Measurements from ENCODE around the gene EPHA1. TPM values are rescaled to one million over a fixed set of nuclear protein-coding genes. Genes with fewer than 3 reads are reported as not detected.

EPHA1 gene
- total RNA-seq, 3 donors from 2014 or later: 9.1 to 19.6 (median 18.9) TPM

DNA sequence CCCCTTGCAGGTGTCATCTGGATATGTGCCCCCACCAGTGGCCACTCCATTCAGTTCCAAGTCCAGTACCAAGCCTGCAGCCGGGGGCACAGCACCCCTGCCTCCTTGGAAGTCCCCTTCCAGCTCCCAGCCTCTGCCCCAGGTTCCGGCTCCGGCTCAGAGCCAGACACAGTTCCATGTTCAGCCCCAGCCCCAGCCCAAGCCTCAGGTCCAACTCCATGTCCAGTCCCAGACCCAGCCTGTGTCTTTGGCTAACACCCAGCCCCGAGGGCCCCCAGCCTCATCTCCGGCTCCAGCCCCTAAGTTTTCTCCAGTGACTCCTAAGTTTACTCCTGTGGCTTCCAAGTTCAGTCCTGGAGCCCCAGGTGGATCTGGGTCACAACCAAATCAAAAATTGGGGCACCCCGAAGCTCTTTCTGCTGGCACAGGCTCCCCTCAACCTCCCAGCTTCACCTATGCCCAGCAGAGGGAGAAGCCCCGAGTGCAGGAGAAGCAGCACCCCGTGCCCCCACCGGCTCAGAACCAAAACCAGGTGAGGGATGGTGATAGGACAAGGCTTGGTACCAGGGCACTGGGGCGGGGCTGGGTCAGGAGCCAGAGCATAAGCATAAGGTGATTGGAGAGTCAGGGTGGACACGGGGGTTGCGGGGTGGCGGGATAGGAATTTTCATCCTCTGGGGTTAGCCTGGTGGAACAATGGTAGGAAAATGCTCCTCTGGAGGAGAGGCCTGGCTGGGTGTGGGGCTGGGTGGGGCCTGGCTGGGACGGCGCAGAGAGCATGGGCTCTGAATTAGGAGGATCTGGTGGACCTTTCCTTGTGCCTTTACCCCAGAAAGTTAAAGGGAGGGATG, 25.6 kb downstream of the EPHA1 start:
- TF ChIP-seq, protein P1, sequence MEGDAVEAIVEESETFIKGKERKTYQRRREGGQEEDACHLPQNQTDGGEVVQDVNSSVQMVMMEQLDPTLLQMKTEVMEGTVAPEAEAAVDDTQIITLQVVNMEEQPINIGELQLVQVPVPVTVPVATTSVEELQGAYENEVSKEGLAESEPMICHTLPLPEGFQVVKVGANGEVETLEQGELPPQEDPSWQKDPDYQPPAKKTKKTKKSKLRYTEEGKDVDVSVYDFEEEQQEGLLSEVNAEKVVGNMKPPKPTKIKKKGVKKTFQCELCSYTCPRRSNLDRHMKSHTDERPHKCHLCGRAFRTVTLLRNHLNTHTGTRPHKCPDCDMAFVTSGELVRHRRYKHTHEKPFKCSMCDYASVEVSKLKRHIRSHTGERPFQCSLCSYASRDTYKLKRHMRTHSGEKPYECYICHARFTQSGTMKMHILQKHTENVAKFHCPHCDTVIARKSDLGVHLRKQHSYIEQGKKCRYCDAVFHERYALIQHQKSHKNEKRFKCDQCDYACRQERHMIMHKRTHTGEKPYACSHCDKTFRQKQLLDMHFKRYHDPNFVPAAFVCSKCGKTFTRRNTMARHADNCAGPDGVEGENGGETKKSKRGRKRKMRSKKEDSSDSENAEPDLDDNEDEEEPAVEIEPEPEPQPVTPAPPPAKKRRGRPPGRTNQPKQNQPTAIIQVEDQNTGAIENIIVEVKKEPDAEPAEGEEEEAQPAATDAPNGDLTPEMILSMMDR (IDR thresholded peaks at IDR 0.05): no peak
- Histone ChIP-seq H3K4me1 (ENCODE audit: low read depth) (peaks cover 32% of the 10 kb centered on the region), H3K36me3 (ENCODE audit: low read depth) (no peaks in the 10 kb centered on the region), H3K9me3 (no peaks in the 10 kb centered on the region), H3K4me3 (no peak overlapping the region)
- peak in 1 of 3 donors; percentile 34 for DNase-seq
- ATAC-seq: no peak
- intact Hi-C loops (cut with DNase I, micrococcal nuclease): no loop called here

DNA sequence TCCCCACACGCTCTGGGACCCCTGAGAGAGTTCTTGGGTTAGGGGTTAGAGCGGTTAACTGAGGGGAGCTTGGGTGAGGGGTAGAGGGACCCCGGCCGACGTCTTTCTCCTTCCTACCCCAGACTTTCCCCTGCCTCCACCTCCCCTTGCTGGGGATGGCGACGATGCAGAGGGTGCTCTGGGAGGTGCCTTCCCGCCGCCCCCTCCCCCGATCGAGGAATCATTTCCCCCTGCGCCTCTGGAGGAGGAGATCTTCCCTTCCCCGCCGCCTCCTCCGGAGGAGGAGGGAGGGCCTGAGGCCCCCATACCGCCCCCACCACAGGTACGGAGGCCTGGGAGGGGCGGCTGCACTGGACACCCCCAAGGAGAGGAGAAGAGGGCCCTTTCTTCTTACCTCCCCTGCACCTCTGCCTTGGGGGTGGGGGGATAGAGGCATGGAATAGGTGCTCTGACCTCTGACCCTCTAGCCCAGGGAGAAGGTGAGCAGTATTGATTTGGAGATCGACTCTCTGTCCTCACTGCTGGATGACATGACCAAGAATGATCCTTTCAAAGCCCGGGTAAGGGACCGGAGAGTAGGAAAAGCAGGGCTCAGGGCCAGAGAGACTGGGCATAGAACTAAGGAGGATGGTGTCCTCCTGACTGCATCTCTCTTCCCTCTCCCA, 26.4 kb downstream of the EPHA1 start:
- TF ChIP-seq, protein P1 (IDR thresholded peaks at IDR 0.05): no peak
- DNase-seq (peak in 1 of 3 donors; percentile 52), ATAC-seq (no peak)
- H3K4me1 ChIP-seq (ENCODE audit: low read depth): peaks cover 32% of the 10 kb centered on the region
- no peaks in the 10 kb centered on the region for H3K9me3 ChIP-seq
- no peaks in the 10 kb centered on the region for H3K36me3 ChIP-seq (ENCODE audit: low read depth)
- intact Hi-C loops (cut with DNase I, micrococcal nuclease): no loop called here
- H3K4me3 ChIP-seq: peak overlapping the region; percentile 77

DNA sequence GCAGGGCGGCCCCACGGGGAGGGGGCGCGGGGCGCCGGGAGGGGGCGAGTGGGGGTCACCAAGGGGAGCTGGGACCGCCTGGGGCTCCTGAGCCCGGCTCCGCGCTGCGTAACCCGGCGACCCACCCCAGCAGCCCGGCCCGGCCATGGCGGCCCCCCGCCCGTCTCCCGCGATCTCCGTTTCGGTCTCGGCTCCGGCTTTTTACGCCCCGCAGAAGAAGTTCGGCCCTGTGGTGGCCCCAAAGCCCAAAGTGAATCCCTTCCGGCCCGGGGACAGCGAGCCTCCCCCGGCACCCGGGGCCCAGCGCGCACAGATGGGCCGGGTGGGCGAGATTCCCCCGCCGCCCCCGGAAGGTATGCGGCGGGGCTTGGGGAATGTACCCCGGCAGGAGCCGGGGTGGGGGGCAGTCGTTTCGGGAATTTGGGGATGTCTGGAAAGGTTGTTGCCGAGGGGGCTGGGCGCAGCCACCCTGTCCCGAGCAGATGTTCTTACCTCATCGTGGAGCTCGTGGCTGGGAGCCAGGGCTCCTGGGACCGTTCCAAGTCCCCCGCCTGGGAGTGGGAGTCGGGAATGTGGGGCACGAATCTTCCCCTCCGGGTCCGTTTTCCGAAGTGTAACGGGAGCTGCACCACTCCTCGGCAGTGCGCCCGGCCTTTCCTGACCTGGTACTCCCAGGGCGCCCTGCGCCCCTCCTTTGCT, 27.1 kb downstream of the EPHA1 start:
- Histone ChIP-seq H3K9me3 (no peaks in the 10 kb centered on the region), H3K4me3 (peak overlapping the region; percentile 77), H3K4me1 (ENCODE audit: low read depth) (peaks cover 32% of the 10 kb centered on the region), H3K36me3 (ENCODE audit: low read depth) (no peaks in the 10 kb centered on the region)
- DNase-seq: peak; percentile 72 to 84 (median 82)
- peak; percentile 0 for ATAC-seq
- TF ChIP-seq, protein P1 (IDR thresholded peaks at IDR 0.05): no peak
- intact Hi-C loops (cut with DNase I, micrococcal nuclease): no loop called here

DNA sequence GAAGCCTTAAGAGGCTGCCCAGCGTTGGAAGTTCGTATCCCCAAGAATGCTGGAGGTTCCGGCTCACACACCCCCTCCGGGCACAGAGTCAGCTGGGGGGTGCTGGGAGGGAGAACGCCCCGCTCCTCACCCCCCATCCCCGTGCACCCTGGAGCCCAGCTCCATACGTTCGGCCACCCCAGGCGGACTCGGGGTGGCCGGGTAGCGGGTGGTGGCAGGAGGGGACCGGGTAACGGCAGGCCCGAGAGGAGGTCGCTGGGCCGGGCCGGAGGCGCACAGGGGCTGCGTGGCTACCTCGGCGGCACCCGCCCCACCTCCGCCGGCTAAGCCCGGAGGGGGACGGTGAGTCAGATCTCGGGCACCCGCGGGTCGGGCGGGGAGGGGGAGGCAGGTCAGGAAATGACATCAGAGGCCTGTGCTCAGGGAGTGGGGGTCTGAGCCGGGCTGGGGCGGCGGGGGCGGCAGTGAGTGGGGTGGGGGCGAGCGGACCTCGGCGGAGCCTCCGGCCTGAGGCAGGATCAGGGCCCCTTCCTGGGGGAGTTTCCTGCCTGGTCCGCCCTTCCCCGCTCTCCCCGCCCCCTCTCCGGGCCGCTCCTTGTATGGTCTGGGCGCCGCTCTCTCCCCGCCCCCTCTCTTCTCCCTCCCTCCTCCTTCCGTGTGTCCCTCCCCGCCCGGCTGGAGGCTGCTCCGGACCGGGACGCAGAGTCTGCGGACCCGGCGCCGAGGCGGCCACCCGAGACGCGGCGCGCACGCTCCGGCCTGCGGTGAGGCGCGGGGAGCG, 27.8 kb downstream of the EPHA1 start, which contains the start of gene ZYX:
ZYX (plus strand) TSS at position 700 of the 781 bp plus-strand sequence. CDS start 227 bp downstream, outside the sequence.
- DNase-seq: peak; percentile 96 to 98 (median 97)
- H3K9me3 ChIP-seq: no peaks in the 10 kb centered on the region
- ATAC-seq: peak; percentile 91
- TF ChIP-seq, protein P1 (IDR thresholded peaks at IDR 0.05): no peak
- intact Hi-C loops (cut with DNase I, micrococcal nuclease): no loop called here
- no peaks in the 10 kb centered on the region for H3K36me3 ChIP-seq (ENCODE audit: low read depth)
- H3K4me3 ChIP-seq: peak within 1 kb of the TSS; percentile 77
- peaks cover 29% of the 10 kb centered on the region for H3K4me1 ChIP-seq (ENCODE audit: low read depth)

DNA sequence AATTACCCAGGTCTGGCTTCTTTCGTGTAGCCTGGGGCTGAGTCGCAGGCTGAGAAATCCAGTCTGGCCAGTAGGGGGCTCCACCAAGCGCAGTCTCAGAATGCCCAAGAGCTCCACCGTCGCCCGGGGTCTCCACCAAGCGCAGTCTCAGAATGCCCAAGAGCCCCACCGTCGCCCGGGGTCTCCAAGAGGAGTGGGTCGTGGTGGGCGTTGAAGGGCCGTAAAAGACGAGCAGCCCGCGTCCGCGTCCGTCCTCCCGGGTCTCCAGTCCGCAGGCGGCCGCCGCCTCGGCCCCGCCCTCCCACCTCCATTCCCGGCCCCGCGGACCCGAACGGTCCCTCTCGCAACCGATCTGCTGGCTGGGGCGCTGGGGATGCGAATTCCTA, 28.4 kb downstream of the EPHA1 start:
- intact Hi-C loops (cut with DNase I, micrococcal nuclease): no loop called here
- TF ChIP-seq, protein P1 (IDR thresholded peaks at IDR 0.05): peak; percentile 87
- Histone ChIP-seq H3K4me3 (peak overlapping the region; percentile 77), H3K4me1 (ENCODE audit: low read depth) (peaks cover 29% of the 10 kb centered on the region), H3K9me3 (no peaks in the 10 kb centered on the region), H3K36me3 (ENCODE audit: low read depth) (no peaks in the 10 kb centered on the region)
- ATAC-seq (peak; percentile 77), DNase-seq (peak; percentile 92 to 95 (median 94))
